ENCODE measurements around the gene ATM. TPM values are rescaled to one million over a fixed set of nuclear protein-coding genes. Genes with fewer than 3 reads are reported as not detected.
A peak's percentile ranks its signal among the peaks of the same experiment; 100 is the strongest.

The ATM gene
- total RNA-seq, result 10 to 100 TPM; 65.6 to 65.7 TPM

GRCh38 chr11:108222574-108223347 is at the start of gene ATM, which contains the start of gene NPAT:
ATM (plus strand) TSS chr11:108223067; CDS start chr11:108227625, 4,558 bp downstream.
NPAT (minus strand) TSS chr11:108222638; CDS start chr11:108222536, 102 bp downstream.
- Mint-ChIP-seq H3K36me3 (peaks cover 50% of the 10 kb centered on the region), H3K4me3 (no peak within 1 kb of the TSS), H3K4me1 (peaks cover 47% of the 10 kb centered on the region), H3K9me3 (no peaks in the 10 kb centered on the region), H3K27me3 (no peaks in the 10 kb centered on the region), H3K27ac (no peak within 1 kb of the TSS)
- peak; percentile 98 for DNase-seq

- Mint-ChIP-seq H3K36me3 (peaks cover 41% of the 10 kb centered on the region), H3K27me3 (no peaks in the 10 kb centered on the region), H3K4me1 (peaks cover 10% of the 10 kb centered on the region), H3K9me3 (no peaks in the 10 kb centered on the region), H3K27ac (no peak overlapping the region), H3K4me3 (no peak overlapping the region)
- no peak for DNase-seq
Observed at GRCh38 chr11:108177570-108177969, 45.3 kb upstream of the ATM start.

GRCh38 chr11:108193725-108194124 is 29.1 kb upstream of the ATM start:
- Mint-ChIP-seq H3K4me1 (peaks cover 25% of the 10 kb centered on the region), H3K36me3 (peaks cover 46% of the 10 kb centered on the region), H3K4me3 (no peak overlapping the region), H3K9me3 (no peaks in the 10 kb centered on the region), H3K27me3 (no peaks in the 10 kb centered on the region), H3K27ac (no peak overlapping the region)
- no peak for DNase-seq

- Mint-ChIP-seq H3K4me3 (no peak overlapping the region), H3K36me3 (peaks cover 52% of the 10 kb centered on the region), H3K4me1 (peaks cover 53% of the 10 kb centered on the region), H3K27me3 (no peaks in the 10 kb centered on the region), H3K9me3 (no peaks in the 10 kb centered on the region), H3K27ac (peak overlapping the region; percentile 60)
- no peak for DNase-seq
Observed at GRCh38 chr11:108196901-108197300, 26.0 kb upstream of the ATM start.

- Mint-ChIP-seq H3K4me1 (peaks cover 55% of the 10 kb centered on the region), H3K36me3 (peaks cover 52% of the 10 kb centered on the region), H3K9me3 (no peaks in the 10 kb centered on the region), H3K27me3 (no peaks in the 10 kb centered on the region), H3K27ac (peak overlapping the region; percentile 61), H3K4me3 (no peak overlapping the region)
- DNase-seq, result no peak
Observed at GRCh38 chr11:108197351-108197750, 25.5 kb upstream of the ATM start.

GRCh38 chr11:108198833-108199232 is 24.0 kb upstream of the ATM start:
- peak overlapping the region; percentile 88 for H3K27ac Mint-ChIP-seq
- H3K9me3 Mint-ChIP-seq, result peaks cover 4% of the 10 kb centered on the region
- peaks cover 69% of the 10 kb centered on the region for H3K4me1 Mint-ChIP-seq
- H3K27me3 Mint-ChIP-seq, result no peaks in the 10 kb centered on the region
- peaks cover 63% of the 10 kb centered on the region for H3K36me3 Mint-ChIP-seq
- no peak overlapping the region for H3K4me3 Mint-ChIP-seq
- no peak for DNase-seq

GRCh38 chr11:108199446-108200321 is 23.2 kb upstream of the ATM start:
- DNase-seq, result peak; percentile 68
- Mint-ChIP-seq H3K4me1 (peaks cover 73% of the 10 kb centered on the region), H3K9me3 (peaks cover 10% of the 10 kb centered on the region), H3K27ac (peak overlapping the region; percentile 88), H3K4me3 (no peak overlapping the region), H3K27me3 (no peaks in the 10 kb centered on the region), H3K36me3 (peaks cover 69% of the 10 kb centered on the region)

GRCh38 chr11:108203075-108203474 is 19.8 kb upstream of the ATM start:
- Mint-ChIP-seq H3K9me3 (peaks cover 17% of the 10 kb centered on the region), H3K4me3 (no peak overlapping the region), H3K4me1 (peaks cover 58% of the 10 kb centered on the region), H3K36me3 (peaks cover 81% of the 10 kb centered on the region), H3K27me3 (no peaks in the 10 kb centered on the region), H3K27ac (peak overlapping the region; percentile 34)
- no peak for DNase-seq

- Mint-ChIP-seq H3K27me3 (no peaks in the 10 kb centered on the region), H3K27ac (no peak overlapping the region), H3K4me3 (no peak overlapping the region), H3K36me3 (peaks cover 81% of the 10 kb centered on the region), H3K4me1 (peaks cover 53% of the 10 kb centered on the region), H3K9me3 (peaks cover 20% of the 10 kb centered on the region)
- no peak for DNase-seq
Observed at GRCh38 chr11:108204376-108204775, 18.5 kb upstream of the ATM start.

- Mint-ChIP-seq H3K4me1 (peaks cover 49% of the 10 kb centered on the region), H3K9me3 (peaks cover 20% of the 10 kb centered on the region), H3K36me3 (peaks cover 80% of the 10 kb centered on the region), H3K4me3 (peak overlapping the region; percentile 40), H3K27me3 (no peaks in the 10 kb centered on the region), H3K27ac (no peak overlapping the region)
- no peak for DNase-seq
Observed at GRCh38 chr11:108204929-108205499, 17.9 kb upstream of the ATM start.

- Mint-ChIP-seq H3K27ac (no peak overlapping the region), H3K27me3 (no peaks in the 10 kb centered on the region), H3K4me1 (peaks cover 48% of the 10 kb centered on the region), H3K4me3 (no peak overlapping the region), H3K9me3 (peaks cover 24% of the 10 kb centered on the region), H3K36me3 (peaks cover 88% of the 10 kb centered on the region)
- no peak for DNase-seq
Observed at GRCh38 chr11:108206171-108206570, 16.7 kb upstream of the ATM start.

GRCh38 chr11:108206969-108207682 is 15.7 kb upstream of the ATM start:
- Mint-ChIP-seq H3K27me3 (no peaks in the 10 kb centered on the region), H3K36me3 (peaks cover 95% of the 10 kb centered on the region), H3K4me3 (no peak overlapping the region), H3K4me1 (peaks cover 47% of the 10 kb centered on the region), H3K27ac (no peak overlapping the region), H3K9me3 (peaks cover 24% of the 10 kb centered on the region)
- no peak for DNase-seq

GRCh38 chr11:108207683-108208060 is 15.2 kb upstream of the ATM start:
- DNase-seq, result no peak
- no peaks in the 10 kb centered on the region for H3K27me3 Mint-ChIP-seq
- peaks cover 45% of the 10 kb centered on the region for H3K4me1 Mint-ChIP-seq
- peaks cover 98% of the 10 kb centered on the region for H3K36me3 Mint-ChIP-seq
- H3K4me3 Mint-ChIP-seq, result no peak overlapping the region
- peaks cover 24% of the 10 kb centered on the region for H3K9me3 Mint-ChIP-seq
- no peak overlapping the region for H3K27ac Mint-ChIP-seq

- peaks cover 84% of the 10 kb centered on the region for H3K36me3 Mint-ChIP-seq
- H3K9me3 Mint-ChIP-seq, result peaks cover 10% of the 10 kb centered on the region
- DNase-seq, result no peak
- H3K4me3 Mint-ChIP-seq, result no peak overlapping the region
- peaks cover 42% of the 10 kb centered on the region for H3K4me1 Mint-ChIP-seq
- no peaks in the 10 kb centered on the region for H3K27me3 Mint-ChIP-seq
- H3K27ac Mint-ChIP-seq, result peak overlapping the region; percentile 22
Observed at GRCh38 chr11:108210441-108210840, 12.4 kb upstream of the ATM start.

Measured in activated naive CD8-positive, alpha-beta T cell treated with anti-CD3 and anti-CD28 coated beads for 36 hours (primary cell).